COLO829 (cell line): ENCODE measurements around the gene CNOT4.
"Not testable (repeated sequence)": the region's sequence is repeated elsewhere in the genome, so short reads cannot be mapped to it uniquely, and the experiment has no call there.

Source experiments
- DNase-seq: peaks from one replicate; pipeline ENCODE4 v3.0.0; 2012; ENCODE audit warnings: low spot score

The CNOT4 gene

DNA sequence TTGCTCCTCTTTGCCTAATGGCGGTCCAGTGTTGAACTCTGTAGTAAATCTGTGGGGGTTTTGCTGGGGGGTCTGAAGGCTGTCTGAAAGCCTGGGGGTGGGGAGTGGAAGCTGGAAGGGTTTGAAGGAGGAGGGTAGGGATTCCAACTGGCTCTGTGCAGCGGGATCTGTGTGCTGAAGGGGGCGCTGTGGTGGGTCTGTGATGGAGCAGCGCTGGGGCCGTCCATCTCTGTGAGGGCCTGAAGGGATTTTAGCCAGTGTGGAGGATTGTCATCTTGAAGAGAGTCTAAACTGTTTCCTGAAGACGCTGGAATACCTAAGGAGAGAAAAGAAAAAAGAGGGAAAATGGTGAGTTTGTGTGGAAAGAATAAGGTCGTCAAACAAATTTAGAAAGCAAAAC lies 147.0 kb downstream of the CNOT4 start:
- no peak for DNase-seq

- DNase-seq, result no peak
Observed at GRCh38 chr7:135361788-135362187, 148.1 kb downstream of the CNOT4 start.

DNA sequence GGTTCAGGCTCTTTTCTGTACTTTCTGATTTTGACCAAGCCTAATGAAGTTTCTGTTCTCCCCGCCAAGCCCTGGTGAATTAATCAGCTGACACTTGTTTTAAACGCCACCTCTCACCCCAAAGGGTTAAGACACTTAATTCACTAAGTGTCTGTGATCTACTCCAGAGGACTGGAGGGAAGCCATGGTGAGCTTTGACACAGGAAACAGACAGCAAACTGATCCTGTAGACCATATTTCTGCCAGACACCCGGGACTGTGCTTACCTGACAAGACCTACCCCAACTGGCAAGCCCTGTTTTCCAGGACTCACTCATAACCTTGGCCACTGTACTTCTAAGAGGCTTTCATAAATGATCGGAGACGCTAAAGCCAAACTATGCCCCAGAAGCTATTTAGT lies 150.3 kb downstream of the CNOT4 start:
- no peak for DNase-seq

DNA sequence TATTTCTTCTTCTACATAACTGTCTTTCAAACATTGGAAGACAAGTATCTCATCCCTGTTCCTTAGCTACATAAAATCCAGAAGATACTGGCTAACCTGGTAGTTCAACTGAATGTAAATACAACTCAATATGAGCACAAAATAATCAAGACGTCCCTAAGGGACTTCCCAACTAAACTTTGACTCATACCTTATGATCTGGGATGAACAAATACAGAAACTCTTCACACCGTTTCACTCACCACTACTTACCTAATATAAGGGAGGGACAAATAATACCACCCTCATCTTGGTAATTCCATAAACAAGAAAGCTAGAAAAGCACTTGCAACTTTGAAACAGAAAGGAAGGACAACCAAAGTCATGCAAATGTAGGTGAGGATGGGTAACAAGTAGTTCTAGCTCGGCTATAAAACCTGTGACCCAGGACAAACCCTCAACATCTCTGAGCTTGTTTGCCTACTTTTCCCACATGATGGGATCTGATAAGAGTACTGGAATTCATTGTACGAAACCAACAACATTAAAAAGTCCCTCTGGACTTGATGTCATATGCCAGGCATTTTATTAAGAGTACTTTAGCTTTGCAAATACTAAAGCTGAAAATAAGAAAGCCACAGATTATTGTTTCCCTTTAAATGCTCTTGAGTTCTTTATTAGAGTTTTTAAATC lies 154.4 kb downstream of the CNOT4 start:
- DNase-seq, result no peak

GRCh38 chr7:135353832-135354231 lies 156.1 kb downstream of the CNOT4 start:
- no peak for DNase-seq

GRCh38 chr7:135352285-135352684 lies 157.6 kb downstream of the CNOT4 start:
- no peak for DNase-seq

- not testable (repeated sequence) for DNase-seq
Observed at GRCh38 chr7:135351070-135351469, 158.8 kb downstream of the CNOT4 start.

DNA sequence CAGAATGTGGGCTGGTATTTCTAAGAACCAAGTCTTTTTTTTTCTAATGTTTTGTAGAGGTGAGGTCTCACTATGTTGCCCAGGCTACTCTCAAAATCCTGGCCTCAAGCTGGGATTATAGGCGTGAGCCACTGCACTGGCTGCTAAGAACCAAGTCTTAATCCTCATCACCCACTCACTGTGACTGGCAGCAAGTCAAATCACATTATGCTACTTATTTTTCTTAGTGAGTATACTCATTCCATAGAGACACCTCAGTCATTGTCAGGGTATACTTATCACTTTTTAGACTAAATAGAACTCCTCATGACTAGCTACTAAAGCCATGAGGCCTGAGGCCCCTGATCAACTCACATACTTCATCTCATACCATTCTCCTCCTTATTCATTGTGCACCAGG lies 160.2 kb downstream of the CNOT4 start:
- no peak for DNase-seq

GRCh38 chr7:135348493-135348892 lies 161.4 kb downstream of the CNOT4 start:
- DNase-seq, result no peak

GRCh38 chr7:135343361-135343760 lies 166.5 kb downstream of the CNOT4 start:
- no peak for DNase-seq

GRCh38 chr7:135342887-135343286 lies 167.0 kb downstream of the CNOT4 start:
- DNase-seq, result peak; percentile 61

DNA sequence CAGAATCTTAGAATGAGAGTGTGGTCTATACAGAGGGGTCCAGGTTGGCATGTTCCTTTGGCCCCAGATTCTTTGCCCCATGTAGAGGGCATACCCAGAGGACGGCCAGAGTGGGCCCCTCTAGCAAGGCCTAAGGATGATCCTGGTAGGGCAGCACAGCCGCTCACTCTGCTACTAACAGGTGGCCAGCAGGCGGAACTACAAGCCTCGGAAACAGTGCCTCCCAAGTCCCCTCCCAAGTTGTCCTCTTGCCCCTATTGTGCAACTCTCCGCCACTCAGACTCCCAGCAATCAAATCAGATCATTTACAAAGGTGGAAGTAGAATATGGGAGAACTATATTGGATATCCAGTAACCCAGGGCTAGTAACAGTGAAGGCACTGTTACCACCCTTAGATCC lies 168.9 kb downstream of the CNOT4 start:
- DNase-seq, result no peak

DNA sequence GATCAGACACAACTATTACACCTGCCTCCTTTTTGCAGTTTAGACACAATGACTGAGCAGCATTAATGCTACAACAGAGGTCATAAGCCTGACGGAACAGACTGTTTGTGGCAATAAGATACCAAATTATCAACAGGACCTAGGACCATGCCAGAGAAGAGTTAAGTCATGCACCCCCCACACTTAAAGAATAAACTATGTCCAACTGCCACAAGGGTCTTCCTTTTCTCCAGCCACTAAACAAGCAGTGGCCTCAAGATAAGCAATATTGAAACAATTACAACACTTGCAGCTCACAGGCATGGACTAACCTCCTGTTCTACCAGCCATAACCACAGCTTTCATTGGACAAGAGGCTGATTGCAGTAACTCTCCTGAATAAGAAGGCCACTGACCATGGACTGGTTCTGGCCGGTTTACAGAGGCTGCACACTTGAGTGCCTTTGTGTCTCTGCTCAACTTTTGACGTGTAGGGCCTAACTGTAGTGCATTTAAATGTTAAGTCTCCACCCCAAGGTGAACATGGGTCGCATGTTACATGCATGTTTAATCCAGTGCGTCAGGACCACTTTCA lies 171.8 kb downstream of the CNOT4 start:
- no peak for DNase-seq

DNA sequence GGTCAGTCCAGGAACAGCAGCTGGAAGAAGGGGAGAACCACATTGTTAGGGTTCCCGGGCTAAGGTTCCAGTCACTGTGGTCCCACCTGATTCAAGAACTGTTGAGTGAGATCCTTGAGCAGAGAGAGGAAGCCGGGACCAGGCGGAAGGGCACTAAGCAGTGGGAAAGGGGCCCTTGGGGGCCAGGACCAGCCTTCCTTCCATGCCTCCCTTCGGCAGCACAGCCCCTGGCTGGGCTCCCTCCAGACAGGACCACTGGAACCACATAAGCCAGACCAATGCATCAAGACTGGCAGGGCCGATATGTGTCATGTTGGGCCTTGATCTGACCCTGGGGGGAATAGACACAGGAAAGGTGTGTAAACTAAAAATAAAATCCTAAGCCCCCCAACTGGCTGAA lies 172.4 kb downstream of the CNOT4 start:
- no peak for DNase-seq

DNA sequence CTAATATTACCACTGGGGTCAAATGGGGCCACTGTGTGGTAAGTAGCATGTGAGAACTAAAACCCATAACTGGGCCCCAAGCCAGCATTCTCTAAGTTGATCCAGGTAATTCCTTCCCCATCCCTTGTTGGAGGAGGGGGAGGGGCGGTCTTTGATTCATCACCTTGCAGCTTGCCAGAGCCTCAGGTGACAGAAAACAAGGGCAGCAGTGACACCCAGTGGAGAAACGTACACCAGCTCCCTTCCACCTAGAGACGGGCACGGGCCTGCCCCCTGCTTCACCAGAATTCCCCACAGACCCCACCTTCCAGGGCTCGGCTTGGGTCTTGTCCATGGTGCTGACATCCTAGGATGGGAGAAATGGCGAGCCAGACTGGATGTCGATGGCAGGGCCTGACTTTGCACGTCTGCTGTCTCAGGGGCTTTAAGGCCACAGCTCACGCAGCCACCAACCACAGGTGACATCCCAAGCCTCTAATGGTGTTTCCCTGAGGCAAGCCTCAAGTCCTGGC lies 174.2 kb downstream of the CNOT4 start:
- peak; percentile 70 for DNase-seq

- DNase-seq, result no peak
Observed at GRCh38 chr7:135334830-135335543, 174.9 kb downstream of the CNOT4 start.

GRCh38 chr7:135333946-135334345 lies 176.0 kb downstream of the CNOT4 start:
- DNase-seq, result no peak

DNA sequence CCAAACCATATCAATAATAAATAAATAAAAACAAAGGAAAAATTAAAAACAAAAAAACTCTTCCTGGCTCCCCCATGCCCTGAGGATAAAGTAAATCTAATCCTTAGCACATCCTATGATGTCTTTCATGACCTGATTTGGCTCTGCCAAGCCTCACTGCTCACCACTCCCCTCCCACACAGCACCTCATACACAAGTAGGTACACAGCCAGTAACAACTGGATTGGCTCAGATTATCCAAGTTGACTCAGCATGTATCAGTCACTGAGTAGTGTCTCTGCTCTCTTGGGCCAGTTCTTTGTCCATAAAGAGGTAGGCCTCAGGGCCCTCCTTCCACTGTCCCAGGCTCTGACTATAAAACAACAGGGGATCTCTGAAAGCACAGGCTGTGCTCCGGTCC lies 176.7 kb downstream of the CNOT4 start:
- no peak for DNase-seq

GRCh38 chr7:135330088-135330487 lies 179.8 kb downstream of the CNOT4 start:
- no peak for DNase-seq

- DNase-seq, result no peak
Observed at GRCh38 chr7:135328526-135328925, 181.4 kb downstream of the CNOT4 start.

GRCh38 chr7:135328053-135328452 lies 181.8 kb downstream of the CNOT4 start:
- no peak for DNase-seq

- DNase-seq, result no peak
Observed at GRCh38 chr7:135327458-135327857, 182.4 kb downstream of the CNOT4 start.

GRCh38 chr7:135326636-135327280 lies 183.1 kb downstream of the CNOT4 start:
- DNase-seq, result no peak
